ENCODE data around the gene SHROOM4.

SHROOM4 gene

DNA sequence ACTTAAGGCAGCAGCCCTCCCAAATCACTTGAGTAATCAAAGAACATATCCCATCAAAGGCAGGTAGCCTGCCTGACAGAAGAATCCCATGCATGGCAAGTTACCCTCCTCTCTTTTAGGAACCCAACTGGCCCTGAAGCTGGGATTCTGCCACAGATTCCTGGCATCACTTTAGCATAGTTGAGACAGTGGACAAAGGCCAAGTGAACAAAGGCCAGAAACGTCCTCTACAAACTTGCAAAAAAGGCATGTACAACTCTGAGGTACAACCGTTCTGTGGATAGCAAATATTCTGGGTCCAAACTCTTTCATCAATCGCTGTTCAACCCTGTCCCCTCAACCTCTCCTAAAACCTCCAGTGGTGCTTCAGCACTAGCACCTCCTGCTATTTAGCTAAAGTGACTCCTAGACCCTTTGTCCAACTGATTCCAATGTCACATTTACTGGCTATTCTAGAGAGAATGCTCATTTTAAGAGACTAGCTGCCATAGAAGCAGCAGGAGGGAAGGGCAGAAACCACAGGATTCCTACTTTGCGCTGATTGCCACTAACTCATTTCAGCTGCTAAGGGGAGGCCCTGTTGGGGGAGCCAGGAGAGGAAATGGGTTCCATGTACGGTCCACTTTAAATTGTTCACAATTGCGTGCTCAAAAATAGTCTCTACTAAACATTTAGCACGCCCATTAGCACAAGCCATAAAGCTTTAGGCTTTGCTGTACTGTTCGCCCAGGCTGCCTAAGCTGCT is 105.9 kb downstream of the SHROOM4 start:
- no peak overlapping the region for H3K27ac ChIP-seq
- no peak for TF ChIP-seq ZFX (IDR thresholded peaks at IDR 0.05)
- TF ChIP-seq, protein P1, sequence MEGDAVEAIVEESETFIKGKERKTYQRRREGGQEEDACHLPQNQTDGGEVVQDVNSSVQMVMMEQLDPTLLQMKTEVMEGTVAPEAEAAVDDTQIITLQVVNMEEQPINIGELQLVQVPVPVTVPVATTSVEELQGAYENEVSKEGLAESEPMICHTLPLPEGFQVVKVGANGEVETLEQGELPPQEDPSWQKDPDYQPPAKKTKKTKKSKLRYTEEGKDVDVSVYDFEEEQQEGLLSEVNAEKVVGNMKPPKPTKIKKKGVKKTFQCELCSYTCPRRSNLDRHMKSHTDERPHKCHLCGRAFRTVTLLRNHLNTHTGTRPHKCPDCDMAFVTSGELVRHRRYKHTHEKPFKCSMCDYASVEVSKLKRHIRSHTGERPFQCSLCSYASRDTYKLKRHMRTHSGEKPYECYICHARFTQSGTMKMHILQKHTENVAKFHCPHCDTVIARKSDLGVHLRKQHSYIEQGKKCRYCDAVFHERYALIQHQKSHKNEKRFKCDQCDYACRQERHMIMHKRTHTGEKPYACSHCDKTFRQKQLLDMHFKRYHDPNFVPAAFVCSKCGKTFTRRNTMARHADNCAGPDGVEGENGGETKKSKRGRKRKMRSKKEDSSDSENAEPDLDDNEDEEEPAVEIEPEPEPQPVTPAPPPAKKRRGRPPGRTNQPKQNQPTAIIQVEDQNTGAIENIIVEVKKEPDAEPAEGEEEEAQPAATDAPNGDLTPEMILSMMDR (conservative IDR thresholded peaks at IDR 0.05) = no peak

DNA sequence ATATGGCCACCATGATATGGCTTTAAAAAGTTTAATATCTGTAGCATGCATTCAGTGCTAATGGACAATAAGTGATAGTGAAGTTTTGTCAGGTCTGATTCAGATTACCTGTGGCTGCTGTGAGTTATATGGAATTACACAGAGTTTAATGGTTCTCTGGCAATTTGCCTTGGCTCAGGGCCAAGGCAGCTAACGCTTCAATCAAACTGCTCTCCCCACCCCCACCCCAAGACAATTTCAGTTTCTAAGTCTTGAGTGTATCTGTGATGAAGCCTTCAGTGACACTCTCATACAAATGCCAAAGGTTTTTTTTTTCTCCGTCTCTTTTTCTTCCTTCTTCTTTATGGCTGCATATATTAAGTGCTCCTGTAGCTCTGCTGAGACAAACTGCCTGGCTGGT is 106.6 kb downstream of the SHROOM4 start:
- TF ChIP-seq, protein P1 (conservative IDR thresholded peaks at IDR 0.05) = no peak
- no peak for TF ChIP-seq ZFX (IDR thresholded peaks at IDR 0.05)
- H3K27ac ChIP-seq = no peak overlapping the region

DNA sequence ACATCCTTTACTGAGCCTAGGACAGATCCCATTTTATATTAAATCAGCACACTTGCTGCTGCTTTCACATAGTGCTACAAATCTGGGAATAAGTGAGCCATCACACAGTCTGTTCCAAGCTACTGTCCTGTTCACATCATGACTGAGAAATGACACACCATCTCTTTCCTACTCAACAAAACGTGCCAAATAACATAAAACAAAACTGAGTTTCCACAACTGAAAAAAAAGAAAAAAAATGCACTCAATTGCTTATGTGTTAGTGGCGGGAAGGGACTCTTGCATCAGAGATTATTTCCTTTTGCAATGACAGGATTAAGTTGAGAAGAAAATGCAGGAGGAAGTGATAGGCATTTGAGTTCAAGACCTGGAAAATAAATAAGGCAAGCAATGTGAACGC is 109.0 kb downstream of the SHROOM4 start:
- TF ChIP-seq, protein P1 (conservative IDR thresholded peaks at IDR 0.05) = no peak
- TF ChIP-seq ZFX (IDR thresholded peaks at IDR 0.05) = no peak
- H3K27ac ChIP-seq = no peak overlapping the region

DNA sequence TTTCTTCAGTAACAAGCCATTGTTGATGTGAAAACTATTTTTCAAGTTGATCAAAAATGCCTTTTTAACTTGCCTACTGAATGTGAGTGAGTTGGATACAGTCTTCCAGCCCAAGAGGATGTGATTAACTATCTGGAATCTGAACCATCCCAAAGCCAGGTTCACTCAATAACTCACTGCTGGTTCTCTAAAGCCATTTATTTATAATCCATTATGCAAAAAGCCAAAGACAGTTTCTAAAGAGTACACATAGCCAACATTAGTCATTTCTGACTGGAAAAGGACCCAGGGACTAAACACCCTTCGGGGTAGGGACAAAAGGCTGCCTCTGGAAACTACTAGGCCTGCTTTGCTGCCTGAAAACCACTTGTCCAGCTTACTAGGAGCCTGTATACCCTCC is 109.6 kb downstream of the SHROOM4 start:
- TF ChIP-seq, protein P1 (conservative IDR thresholded peaks at IDR 0.05) = no peak
- TF ChIP-seq ZFX (IDR thresholded peaks at IDR 0.05) = no peak
- no peak overlapping the region for H3K27ac ChIP-seq

DNA sequence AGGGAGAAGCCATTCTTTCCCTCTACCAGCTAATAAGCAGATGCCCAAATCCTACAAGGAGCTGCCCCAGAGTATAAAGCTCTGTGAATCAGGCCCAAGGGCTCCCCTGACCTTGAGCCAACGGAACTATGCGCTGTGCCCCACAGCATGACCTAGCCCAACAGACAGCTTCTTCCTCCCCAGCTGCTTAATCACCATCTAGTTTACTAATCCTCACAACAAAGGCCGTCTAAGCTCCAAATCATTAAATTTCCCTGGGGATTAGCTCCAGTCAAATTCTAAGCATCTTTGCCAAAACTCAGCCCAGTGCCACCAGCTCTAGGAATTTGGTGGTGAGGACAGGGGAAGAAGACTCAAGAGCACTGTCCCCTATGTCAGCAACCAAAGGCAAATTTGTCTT is 113.1 kb downstream of the SHROOM4 start:
- H3K27ac ChIP-seq = no peak overlapping the region
- TF ChIP-seq ZFX (IDR thresholded peaks at IDR 0.05) = no peak
- TF ChIP-seq, protein P1 (conservative IDR thresholded peaks at IDR 0.05) = no peak

DNA sequence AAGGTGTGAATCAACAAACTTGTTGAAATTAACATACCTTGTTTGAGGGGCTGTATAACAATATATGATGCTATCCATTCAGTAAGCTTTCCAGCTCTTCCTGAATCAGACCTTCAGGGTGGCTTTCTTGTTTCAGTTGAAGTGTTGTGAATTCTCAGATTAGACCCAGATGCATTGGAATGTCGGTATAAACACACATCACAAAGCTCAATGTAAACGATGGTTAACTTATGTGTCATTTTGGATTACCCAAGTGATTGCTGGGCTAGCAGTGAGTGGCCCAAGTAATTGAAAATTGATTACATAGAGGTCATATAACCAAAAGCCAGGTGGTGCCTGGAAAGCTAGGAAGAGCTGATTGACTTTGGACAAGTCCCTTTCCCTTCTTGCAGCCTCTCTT is 115.0 kb downstream of the SHROOM4 start:
- H3K27ac ChIP-seq = no peak overlapping the region
- TF ChIP-seq ZFX (IDR thresholded peaks at IDR 0.05) = no peak

DNA sequence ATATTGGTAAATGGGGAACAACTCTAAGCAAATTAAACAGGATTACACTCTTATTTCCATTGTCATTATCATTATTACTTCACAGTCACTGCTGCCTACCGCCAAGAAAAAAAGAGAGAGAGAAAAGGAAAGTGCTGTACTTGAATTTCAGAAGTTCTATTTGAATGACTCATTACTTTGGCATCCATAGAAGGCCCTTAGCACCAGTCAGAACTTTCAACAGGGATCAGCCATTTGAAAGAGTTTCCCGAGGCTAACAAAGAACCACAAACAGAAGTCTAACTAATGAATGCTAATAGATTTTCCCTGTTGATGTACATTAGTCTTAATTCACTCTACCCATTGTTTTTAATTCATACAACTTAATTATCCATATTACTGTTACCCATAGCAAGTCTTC is 116.3 kb downstream of the SHROOM4 start:
- H3K27ac ChIP-seq = no peak overlapping the region
- no peak for TF ChIP-seq ZFX (IDR thresholded peaks at IDR 0.05)
- TF ChIP-seq, protein P1 (conservative IDR thresholded peaks at IDR 0.05) = no peak

DNA sequence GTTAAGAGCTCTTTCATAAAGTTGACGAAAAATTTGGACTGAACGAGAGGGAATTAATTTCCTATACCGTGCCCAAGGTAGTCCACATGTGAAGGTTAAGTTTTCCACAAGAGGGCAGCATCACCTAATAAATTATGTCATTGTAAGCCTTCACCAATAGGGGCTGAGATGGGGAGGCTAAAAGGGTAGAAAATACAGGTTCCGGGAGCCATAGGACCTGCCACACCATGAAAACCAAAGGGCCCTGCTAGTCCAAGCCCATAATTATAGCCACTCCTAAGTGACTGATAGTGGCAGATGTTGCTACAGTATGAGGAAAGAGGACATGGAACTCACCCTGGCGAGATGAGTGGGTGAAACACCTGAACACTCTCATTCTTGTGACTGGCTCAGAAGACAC is 122.2 kb downstream of the SHROOM4 start:
- TF ChIP-seq, protein P1 (conservative IDR thresholded peaks at IDR 0.05) = peak; percentile 56
- no peak for TF ChIP-seq ZFX (IDR thresholded peaks at IDR 0.05)
- no peak overlapping the region for H3K27ac ChIP-seq
